HCT116 (cell line): Measurements from ENCODE around the gene ATG16L1.

Source experiments
- CBX3 ChIP-seq: IDR thresholded peaks from 2 replicates; pipeline ENCODE4 v1.6.1; 2012; ENCODE audit warnings: low read depth
- EZH2 ChIP-seq: fragments of 200-600 bp; sonication (generic); IDR thresholded peaks from 2 replicates; pipeline ENCODE4 v1.6.1; 2017; ENCODE audit warnings: antibody characterized with exemption, mixed run types
- EZH2phosphoT487 ChIP-seq: fragments of 200-600 bp; IDR thresholded peaks from 2 replicates; pipeline ENCODE4 v1.6.1; 2018; ENCODE audit warnings: antibody characterized with exemption, borderline replicate concordance
- JUND ChIP-seq: IDR thresholded peaks from 2 replicates; pipeline ENCODE4 v1.6.1; 2012
- MAX ChIP-seq: IDR thresholded peaks from 2 replicates; pipeline ENCODE4 v1.6.1; 2012
- POLR2A ChIP-seq: IDR thresholded peaks from 2 replicates; pipeline ENCODE4 v1.7.0; 2011; ENCODE audit warnings: borderline replicate concordance; ENCODE audit not compliant: insufficient read depth, insufficient read length; ENCODE audit errors: extremely low read depth
- POLR2AphosphoS5 ChIP-seq: IDR thresholded peaks from 2 replicates; pipeline ENCODE4 v1.6.1; 2011; ENCODE audit warnings: mild to moderate bottlenecking, low read depth, low read length, moderate library complexity
- RAD21 ChIP-seq: IDR thresholded peaks from 2 replicates; pipeline ENCODE4 v1.6.1; 2012; ENCODE audit warnings: low read depth, mild to moderate bottlenecking
- ZFX ChIP-seq: fragments of 450-650 bp; IDR thresholded peaks from 2 replicates; pipeline ENCODE4 v1.6.1; 2017
- ZNF274 ChIP-seq: fragments of 200-500 bp; sonication (Bioruptor generic); IDR thresholded peaks from 2 replicates; pipeline ENCODE4 v1.6.1; 2014; ENCODE audit warnings: mild to moderate bottlenecking, low read depth, low read length, inconsistent platforms
- TF ChIP-seq, protein P1 (sequence below), 3 experiments: fragments of 200-600 bp in 1 of 3; sonication (generic) in 1 of 3; IDR thresholded peaks in 2 of 3; conservative IDR thresholded peaks in 1 of 3; 2 replicates each; pipeline ENCODE4 v1.5.1; 2012 to 2017; ENCODE audit warnings: low read depth in 2 of 3, low read length in 2 of 3, antibody characterized with exemption in 1 of 3, borderline replicate concordance in 1 of 3, control low read depth in 1 of 3, mild to moderate bottlenecking in 1 of 3, mixed read lengths in 1 of 3, mixed run types in 1 of 3, moderate library complexity in 1 of 3; ENCODE audit not compliant: insufficient read depth in 1 of 3

GRCh38 chr2:233271693-233272092 is 20.2 kb downstream of the ATG16L1 start:
- TF ChIP-seq, protein P1, sequence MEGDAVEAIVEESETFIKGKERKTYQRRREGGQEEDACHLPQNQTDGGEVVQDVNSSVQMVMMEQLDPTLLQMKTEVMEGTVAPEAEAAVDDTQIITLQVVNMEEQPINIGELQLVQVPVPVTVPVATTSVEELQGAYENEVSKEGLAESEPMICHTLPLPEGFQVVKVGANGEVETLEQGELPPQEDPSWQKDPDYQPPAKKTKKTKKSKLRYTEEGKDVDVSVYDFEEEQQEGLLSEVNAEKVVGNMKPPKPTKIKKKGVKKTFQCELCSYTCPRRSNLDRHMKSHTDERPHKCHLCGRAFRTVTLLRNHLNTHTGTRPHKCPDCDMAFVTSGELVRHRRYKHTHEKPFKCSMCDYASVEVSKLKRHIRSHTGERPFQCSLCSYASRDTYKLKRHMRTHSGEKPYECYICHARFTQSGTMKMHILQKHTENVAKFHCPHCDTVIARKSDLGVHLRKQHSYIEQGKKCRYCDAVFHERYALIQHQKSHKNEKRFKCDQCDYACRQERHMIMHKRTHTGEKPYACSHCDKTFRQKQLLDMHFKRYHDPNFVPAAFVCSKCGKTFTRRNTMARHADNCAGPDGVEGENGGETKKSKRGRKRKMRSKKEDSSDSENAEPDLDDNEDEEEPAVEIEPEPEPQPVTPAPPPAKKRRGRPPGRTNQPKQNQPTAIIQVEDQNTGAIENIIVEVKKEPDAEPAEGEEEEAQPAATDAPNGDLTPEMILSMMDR (IDR thresholded peaks at IDR 0.05 in 2 of 3, conservative IDR thresholded peaks at IDR 0.05 in 1 of 3; ENCODE audit: borderline replicate concordance in 1 of 3, insufficient read depth in 1 of 3, low read depth in 2 of 3, low read length in 2 of 3): no peak
- TF ChIP-seq EZH2phosphoT487 (no peak), POLR2AphosphoS5 (no peak), ZFX (no peak), JUND (no peak), POLR2A (no peak), ZNF274 (no peak), MAX (no peak), EZH2 (no peak), RAD21 (no peak), CBX3 (no peak)
